ENCODE results near the gene PNPLA2.

PNPLA2 gene

GRCh38 chr11:846496-847098 lies 27.9 kb downstream of the PNPLA2 start:
- no peak for DNase-seq

DNA sequence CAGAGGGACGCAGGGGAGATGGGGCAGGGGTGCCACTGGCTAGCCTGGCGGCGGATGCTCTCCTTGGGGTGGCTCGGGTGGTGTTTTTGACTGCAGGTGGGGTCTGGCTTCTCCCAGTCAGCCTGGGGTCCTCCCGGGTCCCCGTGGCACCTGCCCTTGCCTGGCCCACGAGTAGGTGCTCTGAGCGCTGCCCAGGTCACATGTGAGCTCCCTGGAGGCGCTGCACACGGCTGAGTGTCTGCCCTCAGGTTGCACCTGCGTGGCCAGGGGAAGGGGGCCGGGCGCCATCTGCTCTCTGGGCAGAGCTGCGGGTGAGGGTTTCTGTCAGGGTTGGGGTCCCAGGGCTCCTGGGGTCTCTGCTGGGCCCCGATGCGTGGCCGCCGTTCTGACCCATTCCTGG lies 29.2 kb downstream of the PNPLA2 start:
- DNase-seq = no peak

DNA sequence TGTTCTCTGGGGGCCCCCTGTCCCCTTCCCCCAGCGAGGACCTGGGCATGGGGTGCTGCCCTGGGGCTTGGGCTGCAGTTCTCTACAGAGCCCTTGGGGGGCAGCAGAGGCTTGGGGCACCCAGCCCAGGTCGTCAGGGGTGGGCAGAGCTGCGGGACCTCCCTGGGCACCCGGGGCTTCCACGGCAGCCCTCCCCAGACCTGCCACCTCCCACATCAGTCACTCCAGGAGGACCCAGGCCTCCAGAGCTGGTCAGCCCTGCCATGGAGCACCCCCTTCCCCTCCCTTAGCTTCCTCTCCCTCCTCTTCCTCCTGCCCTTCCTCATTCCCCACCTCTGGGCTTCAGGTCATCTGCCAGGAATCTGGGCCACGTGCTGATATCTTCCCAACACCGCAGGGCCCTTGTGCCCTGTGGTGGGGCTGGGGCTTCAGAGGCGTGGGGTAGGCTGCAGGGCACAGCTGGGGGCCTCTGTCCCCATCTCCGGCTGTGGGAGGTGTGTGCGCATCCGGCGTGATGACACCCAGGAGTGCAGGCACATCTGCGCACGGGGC lies 29.7 kb downstream of the PNPLA2 start:
- DNase-seq = no peak

DNA sequence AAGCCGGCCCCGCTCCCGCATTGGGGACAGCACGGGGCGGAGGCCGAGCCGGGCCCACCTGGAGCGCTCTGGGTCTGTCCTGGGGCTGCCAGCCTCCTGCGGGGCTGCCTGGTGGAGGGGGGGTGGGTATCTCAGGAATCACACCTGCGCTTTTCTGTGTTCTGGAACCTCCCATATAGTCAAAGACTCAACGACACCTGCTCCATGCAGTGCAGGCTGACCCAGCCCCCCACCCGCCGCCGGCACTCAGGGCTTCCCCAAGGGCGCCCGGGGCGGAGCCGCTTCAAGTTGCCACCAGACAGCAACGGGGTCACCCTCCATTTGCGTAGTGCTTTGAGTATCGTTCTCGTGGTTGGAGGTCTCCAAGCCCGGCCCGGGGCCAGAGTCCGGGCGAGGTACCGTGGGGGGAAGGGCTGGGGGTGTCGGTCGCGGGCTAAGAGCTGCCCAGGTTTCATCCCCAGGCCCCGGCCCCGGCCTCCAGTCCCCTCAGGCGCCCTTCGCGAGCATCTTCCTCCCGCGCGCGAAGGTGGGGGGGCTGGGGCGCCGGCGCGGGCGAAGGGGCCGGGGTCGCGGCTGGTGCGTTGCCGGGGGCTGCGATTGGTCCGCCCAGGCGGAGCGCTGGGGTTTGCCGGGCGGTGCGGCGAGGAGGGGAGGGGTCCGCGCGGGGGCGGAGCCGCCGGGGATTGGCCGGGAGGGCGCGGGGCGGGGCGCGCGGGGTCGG lies 30.6 kb downstream of the PNPLA2 start:
- no peak for DNase-seq

GRCh38 chr11:849951-850774 lies 31.4 kb downstream of the PNPLA2 start:
- no peak for DNase-seq

GRCh38 chr11:850775-851763 lies 32.4 kb downstream of the PNPLA2 start:
- DNase-seq = no peak

GRCh38 chr11:852762-853161 lies 34.0 kb downstream of the PNPLA2 start:
- DNase-seq = no peak

- no peak for DNase-seq
Observed at GRCh38 chr11:853682-854448, 35.2 kb downstream of the PNPLA2 start.

DNA sequence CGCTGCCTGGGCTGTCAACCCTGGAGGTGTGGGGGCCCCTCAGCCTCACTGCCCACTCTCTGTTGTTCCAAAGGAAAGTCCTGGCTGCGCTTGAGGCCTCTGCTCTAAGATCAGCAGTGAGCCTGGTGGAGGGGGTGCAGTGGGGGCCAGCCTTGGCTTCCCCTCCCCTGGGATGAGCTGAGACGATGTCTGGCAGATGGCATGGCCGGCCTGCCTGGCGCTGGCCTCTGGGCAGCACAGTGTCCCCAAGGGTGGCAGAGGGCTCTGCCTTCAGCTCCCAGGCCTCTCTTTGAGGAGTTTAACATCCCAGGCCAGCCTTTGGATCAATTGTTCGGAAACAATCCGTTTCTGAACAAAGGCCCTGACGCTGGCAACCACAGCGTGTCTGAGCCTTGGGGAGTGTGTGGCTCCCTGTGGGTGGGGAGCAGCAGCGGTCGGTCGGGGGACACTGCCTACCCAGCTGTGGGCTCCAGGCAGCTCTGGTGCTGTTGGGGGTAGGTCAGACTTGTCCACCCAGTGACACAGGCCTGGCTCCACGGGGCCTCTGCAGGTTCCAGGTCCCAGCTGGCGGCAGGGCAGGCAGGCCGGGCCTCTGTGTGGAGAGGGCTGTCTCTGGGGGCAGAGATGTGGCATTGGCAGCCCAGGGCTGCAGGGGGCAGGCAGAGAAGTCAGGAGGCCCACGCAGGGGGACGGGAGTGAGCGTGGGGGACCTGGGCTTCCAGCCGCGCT lies 36.1 kb downstream of the PNPLA2 start:
- no peak for DNase-seq

GRCh38 chr11:855330-855674 lies 36.6 kb downstream of the PNPLA2 start:
- DNase-seq = no peak

DNA sequence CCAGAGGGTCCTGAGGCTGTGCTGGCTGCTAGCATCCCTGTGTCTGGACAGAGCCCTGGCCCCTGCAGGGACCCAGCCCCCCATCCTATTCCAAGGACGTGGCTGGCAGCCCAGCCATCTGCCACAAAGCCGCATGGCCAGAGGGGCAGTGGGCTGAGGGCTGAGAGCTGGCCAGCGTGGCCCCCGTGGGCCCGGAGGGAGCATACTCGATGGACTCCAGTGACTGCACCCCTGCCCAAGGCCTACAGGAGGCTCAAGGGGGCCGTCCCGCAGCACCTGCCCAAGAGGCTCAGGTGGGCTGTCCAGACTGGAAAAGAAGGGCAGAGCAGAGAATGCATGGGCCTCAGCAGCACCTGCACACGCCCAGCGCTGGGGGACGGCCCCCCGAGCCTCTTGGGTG lies 37.1 kb downstream of the PNPLA2 start:
- no peak for DNase-seq

DNA sequence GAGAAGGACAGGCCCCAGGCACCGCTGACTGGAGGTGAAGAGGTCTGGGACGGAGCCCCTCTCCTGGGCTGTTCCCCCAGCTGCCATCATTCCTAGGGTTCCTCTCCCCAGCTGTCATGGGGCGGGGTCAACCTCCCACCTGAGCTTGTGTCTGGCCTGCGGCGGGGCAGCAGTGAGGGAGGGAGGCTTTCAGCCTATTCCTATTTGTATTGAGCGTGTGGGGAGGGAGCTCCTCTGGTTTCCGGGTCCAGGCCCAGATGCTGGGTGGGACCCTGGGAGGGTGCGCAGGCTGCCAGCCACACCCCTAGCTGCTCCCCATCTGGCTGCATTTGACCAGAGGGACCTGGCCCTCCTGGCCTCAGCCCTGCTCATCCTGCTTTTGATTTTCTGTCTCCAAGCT lies 37.7 kb downstream of the PNPLA2 start:
- DNase-seq = no peak

DNA sequence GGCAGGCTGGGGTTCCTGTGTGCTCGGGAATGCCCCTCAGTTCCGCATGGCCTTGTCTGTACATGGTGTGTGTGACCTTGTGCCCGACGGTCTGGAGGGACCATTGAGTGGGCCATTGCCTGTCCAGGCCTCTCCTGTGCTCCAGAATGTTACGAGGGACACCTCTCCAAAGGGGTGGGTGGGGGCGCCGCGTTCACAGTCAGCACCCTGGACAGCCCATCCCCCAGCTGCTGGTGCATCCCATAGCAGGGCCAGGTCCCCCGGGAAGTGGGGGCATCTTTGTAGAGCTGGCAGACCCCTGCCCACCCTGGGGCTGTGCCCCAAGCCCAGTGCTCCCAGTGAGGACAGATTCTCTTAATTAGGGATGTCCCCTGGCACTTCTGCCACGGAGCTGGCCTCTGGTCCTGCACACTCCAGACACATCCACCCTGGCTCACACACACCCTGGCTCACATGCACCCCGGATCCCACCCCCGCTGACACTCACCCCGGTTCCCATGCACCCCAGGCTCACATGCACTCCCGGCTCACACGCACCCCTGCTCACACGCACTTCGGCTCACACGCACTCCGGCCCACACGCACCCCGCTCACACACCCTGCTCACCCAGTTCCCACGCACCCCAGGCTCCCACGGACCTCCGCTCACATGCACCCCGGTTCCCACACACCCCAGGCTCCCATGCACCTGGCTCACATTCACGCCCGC lies 39.5 kb downstream of the PNPLA2 start:
- no peak for DNase-seq

- DNase-seq = no peak
Observed at GRCh38 chr11:858762-859339, 40.1 kb downstream of the PNPLA2 start.

DNA sequence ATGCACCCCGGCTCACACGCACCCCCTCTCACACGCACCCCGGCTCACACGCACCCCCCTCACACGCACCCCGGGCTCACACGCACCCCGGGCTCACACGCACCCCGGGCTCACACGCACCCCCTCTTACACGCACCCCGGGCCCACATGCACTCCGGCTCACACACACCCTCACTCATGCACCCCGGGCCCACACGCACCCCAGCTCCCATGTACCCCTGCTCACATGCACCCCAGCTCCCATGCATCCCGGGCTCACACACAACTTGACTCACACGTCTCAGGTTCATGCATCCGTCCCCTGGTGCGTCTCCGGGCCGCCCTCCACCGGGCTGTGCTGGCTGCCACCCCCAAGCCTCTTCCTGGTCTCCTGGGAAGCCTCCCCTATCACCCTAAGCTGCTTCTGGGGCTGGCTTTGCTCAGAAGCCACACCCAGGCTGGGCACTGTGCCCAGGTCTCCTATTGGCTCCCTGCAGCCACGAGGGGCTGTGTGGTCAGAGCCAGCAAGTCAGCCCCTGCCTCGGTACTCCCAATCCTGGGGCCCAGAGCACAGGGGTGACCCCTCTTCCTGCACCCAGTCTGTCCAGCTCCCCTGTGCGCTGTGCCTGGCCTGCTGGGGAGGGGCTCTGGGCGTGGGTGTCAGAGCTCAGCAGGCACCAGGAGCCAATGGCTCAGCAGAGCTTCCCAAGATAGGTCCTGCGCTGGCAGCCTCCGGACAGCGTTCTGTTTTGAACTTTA lies 40.8 kb downstream of the PNPLA2 start:
- DNase-seq = peak; percentile 78

GRCh38 chr11:860234-861104 lies 41.8 kb downstream of the PNPLA2 start:
- no peak for DNase-seq

GRCh38 chr11:861105-861479 lies 42.4 kb downstream of the PNPLA2 start:
- DNase-seq = no peak

- DNase-seq = no peak
Observed at GRCh38 chr11:862081-862661, 43.5 kb downstream of the PNPLA2 start.
